ENCODE results near the gene UBE2E1.
"Not testable (repeated sequence)": the region's sequence is repeated elsewhere in the genome, so short reads cannot be mapped to it uniquely, and the experiment has no call there.

The UBE2E1 gene

GRCh38 chr3:23823620-23824019 lies 17.9 kb downstream of the UBE2E1 start:
- no peak for DNase-seq

GRCh38 chr3:23824699-23825444 lies 19.1 kb downstream of the UBE2E1 start:
- DNase-seq = no peak

GRCh38 chr3:23825802-23826201 lies 20.0 kb downstream of the UBE2E1 start:
- DNase-seq = no peak

GRCh38 chr3:23826382-23827064 lies 20.8 kb downstream of the UBE2E1 start:
- DNase-seq = no peak

- DNase-seq = no peak
These were observed 23.6 kb downstream of the UBE2E1 start for GRCh38 chr3:23829242-23829934.

- DNase-seq = no peak
These were observed 25.2 kb downstream of the UBE2E1 start for GRCh38 chr3:23830869-23831484.

- DNase-seq = no peak
These were observed 26.0 kb downstream of the UBE2E1 start for GRCh38 chr3:23831517-23832394.

- no peak for DNase-seq
These were observed 26.8 kb downstream of the UBE2E1 start for GRCh38 chr3:23832523-23832922.

- DNase-seq = no peak
These were observed 28.5 kb downstream of the UBE2E1 start for GRCh38 chr3:23834082-23834870.

- no peak for DNase-seq
These were observed 29.3 kb downstream of the UBE2E1 start for GRCh38 chr3:23835087-23835486.

GRCh38 chr3:23835802-23836201 lies 30.0 kb downstream of the UBE2E1 start:
- DNase-seq = no peak

- DNase-seq = no peak
These were observed 30.9 kb downstream of the UBE2E1 start for GRCh38 chr3:23836536-23837230.

GRCh38 chr3:23837286-23837685 lies 31.5 kb downstream of the UBE2E1 start:
- no peak for DNase-seq

- no peak for DNase-seq
These were observed 31.9 kb downstream of the UBE2E1 start for GRCh38 chr3:23837691-23838090.

- no peak for DNase-seq
These were observed 34.8 kb downstream of the UBE2E1 start for GRCh38 chr3:23840521-23840920.

- DNase-seq = no peak
These were observed 38.1 kb downstream of the UBE2E1 start for GRCh38 chr3:23843869-23844268.

GRCh38 chr3:23845326-23846216 lies 39.8 kb downstream of the UBE2E1 start:
- no peak for DNase-seq

- not testable (repeated sequence) for DNase-seq
These were observed 43.7 kb downstream of the UBE2E1 start for GRCh38 chr3:23849462-23849861.

GRCh38 chr3:23856286-23856685 lies 50.5 kb downstream of the UBE2E1 start:
- DNase-seq = peak; percentile 34
